LNCAP (cell line): ENCODE results near the gene NACC1.

Experiments used
- TF ChIP-seq, protein P1 (sequence below): fragments of 450-650 bp; IDR thresholded peaks from 2 replicates; pipeline ENCODE4 v1.5.1; 2017; ENCODE audit warnings: mild to moderate bottlenecking

Gene NACC1

DNA sequence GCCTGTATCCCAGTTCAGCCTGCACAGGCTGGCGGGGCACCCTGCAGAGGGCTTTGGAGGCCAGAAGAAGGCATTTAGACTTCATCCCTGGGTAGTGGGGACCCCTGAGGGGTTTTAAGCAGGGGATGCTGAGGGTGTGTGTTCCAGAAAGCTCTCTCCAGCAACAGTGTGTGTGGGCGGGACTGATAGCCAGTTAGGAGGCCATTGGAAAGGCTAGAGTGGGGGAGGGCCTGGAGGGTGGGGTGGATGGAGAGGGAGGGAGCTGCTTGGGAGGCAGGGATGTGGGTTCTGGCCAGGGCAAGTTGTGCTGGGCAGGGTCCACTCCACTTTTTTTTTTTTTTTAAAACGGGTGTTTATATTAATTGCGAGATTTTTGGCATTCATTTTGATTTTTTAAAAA, 43.7 kb upstream of the NACC1 start:
- TF ChIP-seq, protein P1, sequence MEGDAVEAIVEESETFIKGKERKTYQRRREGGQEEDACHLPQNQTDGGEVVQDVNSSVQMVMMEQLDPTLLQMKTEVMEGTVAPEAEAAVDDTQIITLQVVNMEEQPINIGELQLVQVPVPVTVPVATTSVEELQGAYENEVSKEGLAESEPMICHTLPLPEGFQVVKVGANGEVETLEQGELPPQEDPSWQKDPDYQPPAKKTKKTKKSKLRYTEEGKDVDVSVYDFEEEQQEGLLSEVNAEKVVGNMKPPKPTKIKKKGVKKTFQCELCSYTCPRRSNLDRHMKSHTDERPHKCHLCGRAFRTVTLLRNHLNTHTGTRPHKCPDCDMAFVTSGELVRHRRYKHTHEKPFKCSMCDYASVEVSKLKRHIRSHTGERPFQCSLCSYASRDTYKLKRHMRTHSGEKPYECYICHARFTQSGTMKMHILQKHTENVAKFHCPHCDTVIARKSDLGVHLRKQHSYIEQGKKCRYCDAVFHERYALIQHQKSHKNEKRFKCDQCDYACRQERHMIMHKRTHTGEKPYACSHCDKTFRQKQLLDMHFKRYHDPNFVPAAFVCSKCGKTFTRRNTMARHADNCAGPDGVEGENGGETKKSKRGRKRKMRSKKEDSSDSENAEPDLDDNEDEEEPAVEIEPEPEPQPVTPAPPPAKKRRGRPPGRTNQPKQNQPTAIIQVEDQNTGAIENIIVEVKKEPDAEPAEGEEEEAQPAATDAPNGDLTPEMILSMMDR, result no peak

DNA sequence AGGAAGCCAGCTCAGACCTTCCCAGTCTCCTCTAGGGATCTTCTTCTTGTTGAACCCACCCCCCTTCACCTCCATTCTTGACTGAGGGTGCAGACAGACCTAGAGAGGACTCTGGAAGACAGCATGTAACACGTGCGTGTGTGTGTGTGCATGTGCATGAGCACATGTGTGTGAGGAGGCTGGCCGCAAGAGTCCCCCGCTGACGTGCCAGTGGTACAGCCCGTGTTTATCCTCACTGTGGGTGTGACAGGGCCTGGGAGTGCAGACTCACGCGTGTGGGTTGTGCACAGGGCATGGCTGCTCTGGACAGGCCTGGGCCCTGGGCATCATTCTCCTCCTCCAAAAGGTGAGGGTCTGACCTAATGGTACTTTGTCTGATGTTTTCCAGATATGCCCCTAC, 41.7 kb upstream of the NACC1 start:
- TF ChIP-seq, protein P1, result no peak

DNA sequence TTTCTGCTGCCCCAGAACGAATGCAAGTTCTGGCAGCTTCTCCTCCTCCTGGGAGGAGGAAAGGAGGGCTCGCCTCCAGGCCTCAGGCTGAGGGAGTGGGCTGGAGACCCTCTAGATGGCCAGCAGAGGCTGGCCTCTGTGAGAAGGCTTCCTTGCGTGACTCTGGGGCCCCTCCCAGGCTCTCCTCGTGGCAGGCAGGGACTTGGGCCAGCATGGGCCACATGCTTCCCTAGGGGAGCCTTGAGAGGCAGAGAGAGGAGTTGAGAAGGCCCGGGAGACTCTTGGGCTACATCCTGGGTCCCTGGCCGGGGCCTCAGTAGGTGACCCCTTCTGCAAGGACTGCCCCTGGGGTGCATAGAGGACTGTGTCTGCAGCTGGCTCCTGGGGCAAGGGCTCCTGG, 41.3 kb upstream of the NACC1 start:
- TF ChIP-seq, protein P1, result no peak

DNA sequence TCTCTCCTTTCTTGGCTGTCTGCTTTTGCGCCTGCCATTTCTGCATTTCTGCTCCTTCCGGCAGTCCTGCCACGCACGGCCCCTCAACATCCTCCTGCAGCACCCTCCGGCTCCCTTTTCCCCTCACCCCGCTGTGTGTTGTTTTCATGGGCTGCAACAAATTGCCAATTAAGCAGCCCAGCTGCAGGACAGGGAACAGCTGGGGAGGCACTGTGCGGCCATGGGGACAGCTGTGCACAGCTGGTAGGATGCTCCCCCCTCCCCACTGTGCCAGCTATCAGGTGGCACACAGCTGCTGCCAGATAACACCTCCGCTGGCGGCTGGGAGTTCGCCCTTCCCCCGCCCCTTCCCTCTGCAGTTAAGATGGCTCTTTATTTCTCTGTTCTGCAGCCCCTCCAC, 40.8 kb upstream of the NACC1 start:
- TF ChIP-seq, protein P1, result no peak

DNA sequence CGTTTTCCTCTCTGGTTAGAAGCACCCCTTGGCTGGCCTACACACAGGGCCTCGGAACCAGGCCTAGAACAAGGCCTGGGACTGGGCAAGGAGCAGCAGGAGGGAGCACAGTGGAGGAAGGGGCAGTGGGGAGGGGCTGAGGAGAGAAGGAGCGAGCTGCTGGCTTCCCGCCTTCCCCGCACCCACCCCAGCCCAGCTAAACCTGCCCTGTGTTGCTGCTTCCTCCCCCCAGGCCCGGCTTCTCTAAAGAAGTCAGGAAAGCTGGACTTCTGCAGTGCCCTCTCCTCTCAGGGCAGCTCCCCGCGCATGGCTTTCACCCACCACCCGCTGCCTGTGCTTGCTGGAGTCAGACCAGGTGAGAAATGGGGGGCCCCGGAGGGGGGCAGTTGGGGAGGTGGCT, 39.7 kb upstream of the NACC1 start:
- TF ChIP-seq, protein P1, result no peak

DNA sequence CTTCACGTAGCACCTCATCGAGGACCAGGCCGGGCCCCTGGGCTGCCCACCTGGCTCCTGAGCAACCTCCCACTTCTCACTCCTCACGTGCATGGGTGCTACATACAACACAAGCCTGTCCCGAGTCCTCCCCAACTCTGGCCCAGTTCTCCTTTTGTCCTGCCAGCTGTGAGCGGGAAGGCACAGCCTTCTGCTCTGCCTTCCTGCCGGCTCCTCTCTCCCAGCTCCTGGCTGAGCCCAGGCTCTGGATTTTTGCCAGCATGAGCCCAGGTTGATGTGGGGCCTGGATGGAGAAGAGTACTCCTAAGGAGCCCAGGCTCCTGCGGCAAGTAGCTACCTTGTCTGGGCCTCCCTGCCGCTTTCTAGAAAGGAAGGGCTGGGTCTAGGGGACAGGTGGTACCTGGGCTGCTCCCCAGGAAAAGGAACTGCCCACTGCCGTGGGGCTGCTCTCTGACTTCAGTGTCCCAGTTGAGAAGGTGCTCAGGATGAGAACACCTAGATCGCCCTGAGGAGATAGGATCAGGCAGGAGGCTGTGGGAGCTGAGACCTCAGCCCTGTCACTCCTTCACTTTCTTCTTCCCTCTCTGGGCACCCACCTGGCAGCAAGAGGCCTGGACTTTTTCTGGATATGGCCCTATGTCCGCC, 39.0 kb upstream of the NACC1 start:
- TF ChIP-seq, protein P1, result no peak

DNA sequence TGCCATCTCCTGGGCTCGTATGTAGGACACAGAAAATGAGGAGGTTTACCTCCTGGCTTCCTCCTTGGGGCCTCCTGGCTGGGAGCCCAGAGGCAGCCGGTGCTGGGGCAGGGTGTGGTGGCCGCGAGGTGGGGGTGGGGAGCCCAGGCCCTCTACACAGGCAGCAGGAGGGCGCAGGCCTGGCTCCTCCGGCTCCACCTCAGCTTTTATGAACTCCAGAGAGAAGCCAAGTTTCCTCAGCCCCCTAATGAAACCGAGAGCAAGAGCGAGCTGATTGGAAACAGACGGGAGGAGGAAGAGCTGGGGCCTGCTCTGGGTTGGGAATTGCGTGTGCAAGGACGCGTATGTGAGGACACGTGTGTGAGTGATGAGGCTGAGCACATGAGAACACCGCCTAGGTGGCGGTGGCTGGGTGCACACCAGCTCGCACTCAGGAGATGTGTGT, 38.5 kb upstream of the NACC1 start:
- TF ChIP-seq, protein P1, result no peak
